Neural progenitor cell (in vitro differentiated cells): Measurements from ENCODE around the gene SELENOH.

Experiments
- EZH2 ChIP-seq: fragments of 200-600 bp; sonication (generic); IDR thresholded peaks from 2 replicates; pipeline ENCODE4 v1.6.1; 2017; ENCODE audit warnings: antibody characterized with exemption, mild to moderate bottlenecking, moderate library complexity
- TF ChIP-seq, protein P1 (sequence below): fragments of 200-600 bp; sonication (generic); IDR thresholded peaks from 2 replicates; pipeline ENCODE4 v1.5.1; 2017; ENCODE audit warnings: antibody characterized with exemption, mild to moderate bottlenecking

DNA sequence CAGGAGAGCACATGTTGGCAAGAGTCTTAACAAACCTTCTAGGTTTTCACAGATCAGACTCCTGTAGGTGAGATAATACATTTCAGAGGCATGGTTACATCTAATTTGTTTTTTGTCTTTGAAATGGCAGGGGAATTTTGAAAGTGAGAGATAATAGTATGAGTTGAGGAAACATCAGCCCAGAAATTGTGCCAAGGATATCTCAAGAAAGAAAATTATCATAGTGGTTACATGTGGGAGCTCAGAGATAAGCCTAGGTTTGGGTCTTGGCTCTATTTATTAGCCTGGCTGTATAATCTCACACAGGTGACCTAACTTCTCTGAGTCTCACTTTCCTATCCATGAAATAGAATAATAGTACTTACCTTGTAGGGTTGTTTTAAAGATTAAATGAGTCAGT lies 9.9 kb downstream of the SELENOH start:
- TF ChIP-seq, protein P1, sequence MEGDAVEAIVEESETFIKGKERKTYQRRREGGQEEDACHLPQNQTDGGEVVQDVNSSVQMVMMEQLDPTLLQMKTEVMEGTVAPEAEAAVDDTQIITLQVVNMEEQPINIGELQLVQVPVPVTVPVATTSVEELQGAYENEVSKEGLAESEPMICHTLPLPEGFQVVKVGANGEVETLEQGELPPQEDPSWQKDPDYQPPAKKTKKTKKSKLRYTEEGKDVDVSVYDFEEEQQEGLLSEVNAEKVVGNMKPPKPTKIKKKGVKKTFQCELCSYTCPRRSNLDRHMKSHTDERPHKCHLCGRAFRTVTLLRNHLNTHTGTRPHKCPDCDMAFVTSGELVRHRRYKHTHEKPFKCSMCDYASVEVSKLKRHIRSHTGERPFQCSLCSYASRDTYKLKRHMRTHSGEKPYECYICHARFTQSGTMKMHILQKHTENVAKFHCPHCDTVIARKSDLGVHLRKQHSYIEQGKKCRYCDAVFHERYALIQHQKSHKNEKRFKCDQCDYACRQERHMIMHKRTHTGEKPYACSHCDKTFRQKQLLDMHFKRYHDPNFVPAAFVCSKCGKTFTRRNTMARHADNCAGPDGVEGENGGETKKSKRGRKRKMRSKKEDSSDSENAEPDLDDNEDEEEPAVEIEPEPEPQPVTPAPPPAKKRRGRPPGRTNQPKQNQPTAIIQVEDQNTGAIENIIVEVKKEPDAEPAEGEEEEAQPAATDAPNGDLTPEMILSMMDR: no peak
- no peak for TF ChIP-seq EZH2
